Ishikawa (cell line): ENCODE measurements around the gene ESCO1.
A peak's percentile ranks its signal among the peaks of the same experiment; 100 is the strongest.

Experiments used
- CEBPB ChIP-seq: IDR thresholded peaks from 2 replicates; pipeline ENCODE4 v1.6.1; 2012
- CREB1 ChIP-seq: IDR thresholded peaks from 2 replicates; pipeline ENCODE4 v1.6.1; 2012; ENCODE audit warnings: low read depth
- EGR1 ChIP-seq: IDR thresholded peaks from 2 replicates; pipeline ENCODE4 v1.6.1; 2012
- EP300 ChIP-seq: IDR thresholded peaks from 2 replicates; pipeline ENCODE4 v1.6.1; 2012; ENCODE audit warnings: borderline replicate concordance
- FOXM1 ChIP-seq: IDR thresholded peaks from 2 replicates; pipeline ENCODE4 v1.6.1; 2012; ENCODE audit warnings: low read depth, borderline replicate concordance
- NFIC ChIP-seq: IDR thresholded peaks from 2 replicates; pipeline ENCODE4 v1.6.1; 2012
- RAD21 ChIP-seq: IDR thresholded peaks from 2 replicates; pipeline ENCODE4 v1.6.1; 2012; ENCODE audit warnings: low read depth
- TAF1 ChIP-seq: IDR thresholded peaks from 2 replicates; pipeline ENCODE4 v1.6.1; 2012; ENCODE audit warnings: low read depth, mild to moderate bottlenecking
- TCF12 ChIP-seq: IDR thresholded peaks from 2 replicates; pipeline ENCODE4 v1.6.1; 2012; ENCODE audit warnings: low read depth
- TEAD4 ChIP-seq: IDR thresholded peaks from 2 replicates; pipeline ENCODE4 v1.6.1; 2012
- YY1 ChIP-seq: IDR thresholded peaks from 2 replicates; pipeline ENCODE4 v1.6.1; 2012; ENCODE audit warnings: low read depth
- ZBTB7A ChIP-seq: IDR thresholded peaks from 2 replicates; pipeline ENCODE4 v1.6.1; 2012; ENCODE audit warnings: low read depth
- TF ChIP-seq, protein P1 (sequence below): IDR thresholded peaks from 2 replicates; pipeline ENCODE4 v1.6.1; 2012
- TF ChIP-seq, protein P2 (sequence below): IDR thresholded peaks from 2 replicates; pipeline ENCODE4 v1.6.1; 2012; ENCODE audit warnings: low read depth, mild to moderate bottlenecking
- TF ChIP-seq, protein P3 (sequence below): IDR thresholded peaks from 2 replicates; pipeline ENCODE4 v1.6.1; 2012

ESCO1 gene, protein sequence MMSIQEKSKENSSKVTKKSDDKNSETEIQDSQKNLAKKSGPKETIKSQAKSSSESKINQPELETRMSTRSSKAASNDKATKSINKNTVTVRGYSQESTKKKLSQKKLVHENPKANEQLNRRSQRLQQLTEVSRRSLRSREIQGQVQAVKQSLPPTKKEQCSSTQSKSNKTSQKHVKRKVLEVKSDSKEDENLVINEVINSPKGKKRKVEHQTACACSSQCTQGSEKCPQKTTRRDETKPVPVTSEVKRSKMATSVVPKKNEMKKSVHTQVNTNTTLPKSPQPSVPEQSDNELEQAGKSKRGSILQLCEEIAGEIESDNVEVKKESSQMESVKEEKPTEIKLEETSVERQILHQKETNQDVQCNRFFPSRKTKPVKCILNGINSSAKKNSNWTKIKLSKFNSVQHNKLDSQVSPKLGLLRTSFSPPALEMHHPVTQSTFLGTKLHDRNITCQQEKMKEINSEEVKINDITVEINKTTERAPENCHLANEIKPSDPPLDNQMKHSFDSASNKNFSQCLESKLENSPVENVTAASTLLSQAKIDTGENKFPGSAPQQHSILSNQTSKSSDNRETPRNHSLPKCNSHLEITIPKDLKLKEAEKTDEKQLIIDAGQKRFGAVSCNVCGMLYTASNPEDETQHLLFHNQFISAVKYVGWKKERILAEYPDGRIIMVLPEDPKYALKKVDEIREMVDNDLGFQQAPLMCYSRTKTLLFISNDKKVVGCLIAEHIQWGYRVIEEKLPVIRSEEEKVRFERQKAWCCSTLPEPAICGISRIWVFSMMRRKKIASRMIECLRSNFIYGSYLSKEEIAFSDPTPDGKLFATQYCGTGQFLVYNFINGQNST

DNA sequence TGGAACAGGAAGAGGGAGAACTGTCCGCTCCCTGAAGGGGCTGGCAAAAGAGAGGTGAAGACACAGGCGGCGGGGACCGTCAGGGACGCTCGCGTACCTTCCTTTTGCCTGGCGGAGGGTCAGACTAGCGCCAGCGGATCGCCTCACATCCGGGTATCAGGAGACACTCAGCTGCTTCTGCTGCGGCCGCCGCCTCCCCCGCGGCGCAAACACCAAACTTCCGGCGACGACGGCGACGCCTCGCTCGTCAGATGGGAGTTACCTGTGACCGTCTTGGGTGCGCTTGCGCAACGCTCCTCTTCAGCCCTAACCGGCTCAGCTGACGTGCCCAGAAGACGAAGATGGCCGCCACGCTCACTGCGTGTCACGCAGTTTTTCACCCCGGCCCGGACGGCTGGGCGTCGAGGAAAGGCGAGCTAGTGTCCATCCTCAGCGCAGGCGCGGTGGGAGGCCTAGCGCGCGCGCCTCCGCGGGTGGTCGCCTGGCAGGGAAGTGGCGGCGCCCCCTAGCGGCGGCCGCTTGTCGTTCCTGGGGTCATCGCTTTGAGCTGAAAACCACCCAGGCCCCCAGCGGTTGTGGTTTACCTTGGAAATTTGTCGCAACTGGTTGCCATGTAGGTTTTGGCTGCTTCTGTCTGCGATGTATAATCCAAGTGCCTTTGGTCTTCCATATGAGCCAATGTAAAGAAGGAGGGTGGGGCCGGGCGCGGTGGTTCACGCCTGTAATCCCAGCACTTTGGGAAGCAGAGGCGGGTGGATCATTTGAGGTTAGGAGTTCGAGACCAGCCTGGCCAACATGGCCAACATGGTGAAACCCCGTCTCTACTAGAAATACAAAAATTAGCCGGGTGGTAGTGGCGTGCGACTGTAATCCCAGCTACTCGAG, at the start of gene ESCO1:
ESCO1 (minus strand) TSS at position 179 of the 885 bp plus-strand sequence. CDS start 25,861 bp downstream, outside the sequence.
- TF ChIP-seq ZBTB7A (0 out of 2 replicates have a peak, but pooled peaks have one; percentile 5), TEAD4 (0 out of 2 replicates have a peak, but pooled peaks have one; percentile 5), EP300 (no peak; the same call in 1 of the 2 replicates), YY1 (peak; percentile 93), TAF1 (peak; percentile 82), EGR1 (peak; percentile 54; the same call in 1 of the 2 replicates), RAD21 (peak; percentile 23; the same call in 1 of the 2 replicates), FOXM1 (no peak), TCF12 (peak; percentile 30; the same call in 1 of the 2 replicates), CEBPB (peak; percentile 98), CREB1 (peak; percentile 64), NFIC (no peak)
- TF ChIP-seq, protein P1, sequence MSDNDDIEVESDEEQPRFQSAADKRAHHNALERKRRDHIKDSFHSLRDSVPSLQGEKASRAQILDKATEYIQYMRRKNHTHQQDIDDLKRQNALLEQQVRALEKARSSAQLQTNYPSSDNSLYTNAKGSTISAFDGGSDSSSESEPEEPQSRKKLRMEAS: peak; percentile 93
- TF ChIP-seq, protein P2, sequence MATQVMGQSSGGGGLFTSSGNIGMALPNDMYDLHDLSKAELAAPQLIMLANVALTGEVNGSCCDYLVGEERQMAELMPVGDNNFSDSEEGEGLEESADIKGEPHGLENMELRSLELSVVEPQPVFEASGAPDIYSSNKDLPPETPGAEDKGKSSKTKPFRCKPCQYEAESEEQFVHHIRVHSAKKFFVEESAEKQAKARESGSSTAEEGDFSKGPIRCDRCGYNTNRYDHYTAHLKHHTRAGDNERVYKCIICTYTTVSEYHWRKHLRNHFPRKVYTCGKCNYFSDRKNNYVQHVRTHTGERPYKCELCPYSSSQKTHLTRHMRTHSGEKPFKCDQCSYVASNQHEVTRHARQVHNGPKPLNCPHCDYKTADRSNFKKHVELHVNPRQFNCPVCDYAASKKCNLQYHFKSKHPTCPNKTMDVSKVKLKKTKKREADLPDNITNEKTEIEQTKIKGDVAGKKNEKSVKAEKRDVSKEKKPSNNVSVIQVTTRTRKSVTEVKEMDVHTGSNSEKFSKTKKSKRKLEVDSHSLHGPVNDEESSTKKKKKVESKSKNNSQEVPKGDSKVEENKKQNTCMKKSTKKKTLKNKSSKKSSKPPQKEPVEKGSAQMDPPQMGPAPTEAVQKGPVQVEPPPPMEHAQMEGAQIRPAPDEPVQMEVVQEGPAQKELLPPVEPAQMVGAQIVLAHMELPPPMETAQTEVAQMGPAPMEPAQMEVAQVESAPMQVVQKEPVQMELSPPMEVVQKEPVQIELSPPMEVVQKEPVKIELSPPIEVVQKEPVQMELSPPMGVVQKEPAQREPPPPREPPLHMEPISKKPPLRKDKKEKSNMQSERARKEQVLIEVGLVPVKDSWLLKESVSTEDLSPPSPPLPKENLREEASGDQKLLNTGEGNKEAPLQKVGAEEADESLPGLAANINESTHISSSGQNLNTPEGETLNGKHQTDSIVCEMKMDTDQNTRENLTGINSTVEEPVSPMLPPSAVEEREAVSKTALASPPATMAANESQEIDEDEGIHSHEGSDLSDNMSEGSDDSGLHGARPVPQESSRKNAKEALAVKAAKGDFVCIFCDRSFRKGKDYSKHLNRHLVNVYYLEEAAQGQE: 0 out of 2 replicates have a peak, but pooled peaks have one; percentile 10
- TF ChIP-seq, protein P3, sequence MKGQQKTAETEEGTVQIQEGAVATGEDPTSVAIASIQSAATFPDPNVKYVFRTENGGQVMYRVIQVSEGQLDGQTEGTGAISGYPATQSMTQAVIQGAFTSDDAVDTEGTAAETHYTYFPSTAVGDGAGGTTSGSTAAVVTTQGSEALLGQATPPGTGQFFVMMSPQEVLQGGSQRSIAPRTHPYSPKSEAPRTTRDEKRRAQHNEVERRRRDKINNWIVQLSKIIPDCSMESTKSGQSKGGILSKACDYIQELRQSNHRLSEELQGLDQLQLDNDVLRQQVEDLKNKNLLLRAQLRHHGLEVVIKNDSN: peak; percentile 72

DNA sequence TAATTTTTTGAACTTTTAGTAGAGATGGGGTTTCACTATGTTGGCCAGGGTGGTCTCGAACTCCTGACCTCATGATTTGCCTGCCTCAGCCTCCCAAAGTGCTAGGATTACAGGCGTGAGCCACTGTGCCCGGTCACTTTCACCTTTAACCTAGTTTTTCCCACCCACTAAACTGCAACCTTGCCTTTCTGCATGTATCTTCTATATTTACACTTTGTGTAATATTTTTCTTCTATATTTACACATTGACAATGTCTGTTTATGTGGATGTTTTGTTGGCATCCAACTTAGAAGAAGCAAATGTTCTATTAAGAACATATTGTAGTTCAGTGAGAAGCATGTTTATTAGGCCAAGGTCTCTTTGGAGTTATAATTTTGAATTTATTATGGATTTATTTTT, 38.3 kb upstream of the ESCO1 start:
- TF ChIP-seq CEBPB (no peak), NFIC (no peak), TEAD4 (no peak), FOXM1 (no peak), TAF1 (no peak), CREB1 (no peak), TCF12 (no peak), YY1 (no peak), EGR1 (no peak), ZBTB7A (no peak), EP300 (no peak), RAD21 (no peak)
- TF ChIP-seq, protein P2: no peak
- TF ChIP-seq, protein P1: no peak
- TF ChIP-seq, protein P3: no peak

DNA sequence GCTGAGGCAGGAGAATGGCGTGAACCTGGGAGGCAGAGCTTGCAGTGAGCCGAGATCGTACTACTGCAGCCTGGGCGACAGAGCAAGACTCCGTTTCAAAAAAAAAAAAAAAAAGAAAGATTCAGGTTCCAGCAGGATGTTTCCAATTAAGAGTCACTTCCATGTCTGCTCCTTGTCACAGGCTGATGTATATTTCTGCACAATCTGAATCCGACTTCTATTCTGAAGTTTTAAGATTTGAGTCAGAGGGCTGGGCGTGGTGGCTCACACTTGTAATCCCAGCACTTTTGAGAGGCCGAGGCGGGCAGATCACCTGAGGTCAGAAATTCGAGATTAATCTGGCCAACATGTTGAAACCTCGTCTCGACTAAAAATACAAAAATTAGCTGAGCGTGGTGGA, 36.3 kb upstream of the ESCO1 start:
- TF ChIP-seq YY1 (no peak), NFIC (no peak), EGR1 (no peak), CREB1 (no peak), TCF12 (no peak)

DNA sequence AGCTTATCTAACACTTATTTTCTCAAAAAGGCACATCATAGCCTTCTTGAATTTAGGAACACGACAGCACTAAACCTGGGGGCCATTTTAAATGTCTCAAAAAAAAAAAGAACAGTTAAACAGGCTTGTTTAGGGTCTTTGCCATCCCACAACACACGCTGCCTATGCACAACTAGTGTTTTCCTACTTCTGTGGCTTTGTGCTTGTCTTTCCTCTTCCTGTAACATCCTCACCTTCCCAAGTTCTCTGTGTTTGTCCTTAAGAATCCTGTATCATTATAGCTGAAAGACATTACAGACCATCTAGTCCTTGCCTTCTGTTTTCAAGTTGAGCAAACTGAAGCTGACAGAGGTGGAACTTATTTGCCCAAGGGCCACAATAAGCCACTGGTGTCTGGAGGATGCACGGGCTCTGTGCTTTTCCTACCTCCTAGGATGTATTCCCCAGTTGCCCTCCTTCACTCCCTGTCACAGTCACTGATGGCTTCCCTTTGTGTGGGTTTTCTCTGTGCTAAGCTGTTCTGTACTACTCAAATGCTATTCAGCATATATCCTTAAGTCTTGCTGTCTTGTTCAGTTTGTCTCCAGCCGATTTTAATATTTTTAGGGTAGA, 34.2 kb upstream of the ESCO1 start:
- TF ChIP-seq, protein P2: no peak
- TF ChIP-seq TEAD4 (no peak), RAD21 (no peak), NFIC (no peak), FOXM1 (no peak), EGR1 (no peak), CREB1 (no peak), CEBPB (no peak), EP300 (no peak), TCF12 (no peak), TAF1 (no peak), ZBTB7A (no peak), YY1 (no peak)
- TF ChIP-seq, protein P3: no peak
- TF ChIP-seq, protein P1: no peak
